ENCODE data around the gene MRGPRX1.
"Not testable (repeated sequence)": the region's sequence is repeated elsewhere in the genome, so short reads cannot be mapped to it uniquely, and the experiment has no call there.

The MRGPRX1 gene

DNA sequence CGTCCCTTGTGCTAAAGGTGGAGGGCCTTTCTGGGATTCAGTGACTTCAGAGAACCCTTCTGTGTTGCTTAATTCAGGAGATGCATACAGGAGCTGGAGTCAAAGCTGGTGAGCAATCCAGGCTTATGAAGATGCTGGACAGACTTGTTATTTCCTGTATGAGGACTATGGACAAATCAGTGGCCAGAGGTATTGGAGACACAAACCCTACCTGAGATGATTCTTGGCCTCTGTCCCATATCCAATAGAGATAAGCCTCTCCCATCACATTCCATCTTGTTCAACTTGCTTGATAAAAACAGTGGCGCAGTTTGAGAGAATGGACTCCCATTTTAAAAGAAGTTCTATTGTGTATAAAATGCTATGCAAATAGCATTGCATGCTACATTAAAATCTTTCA, at the start of gene MRGPRX1:
Gene MRGPRX1 (minus strand): TSS at position 101 of the 400 bp plus-strand sequence. CDS start 4,630 bp downstream, outside the sequence.
- Mint-ChIP-seq H3K9me3 (no peaks in the 10 kb centered on the region), H3K27me3 (ENCODE audit: low read depth) (no peaks in the 10 kb centered on the region)

DNA sequence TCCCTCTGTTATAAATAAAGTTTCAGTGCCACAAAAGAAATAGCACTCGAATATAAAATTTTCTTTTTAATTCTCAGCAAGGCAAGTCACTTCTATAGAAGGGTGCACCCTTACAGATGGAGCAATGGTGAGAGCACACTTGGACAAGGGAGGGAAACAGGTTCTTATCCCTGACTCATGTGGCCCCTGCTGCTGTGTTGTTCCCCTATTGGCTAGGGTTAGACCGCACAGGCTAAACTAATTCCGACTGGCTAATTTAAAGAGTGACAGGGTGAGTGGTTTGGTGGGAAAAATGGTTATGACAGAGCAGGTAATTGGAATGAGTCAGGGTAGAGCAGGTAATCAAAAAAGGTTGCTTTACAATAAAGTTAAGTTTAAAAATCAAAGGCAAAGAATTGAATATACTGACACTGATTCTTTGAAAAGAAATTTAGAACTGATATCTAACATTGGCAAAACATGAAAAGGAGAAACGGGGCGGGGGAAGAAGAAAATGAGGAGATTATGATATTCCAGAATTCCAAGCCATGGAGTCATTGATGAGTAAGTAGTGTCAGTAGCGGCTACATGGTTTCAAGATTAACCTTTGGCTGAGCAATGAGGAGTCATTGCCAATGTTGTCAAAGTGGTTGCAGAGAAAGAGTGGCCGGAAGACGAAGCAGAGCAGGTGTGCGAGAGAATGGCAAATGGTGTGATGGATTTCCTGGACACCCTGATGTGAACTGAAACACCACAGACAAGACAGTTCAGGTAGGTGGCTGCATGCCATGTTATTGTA, 48.4 kb upstream of the MRGPRX1 start:
- no peak for DNase-seq (ENCODE audit: low spot score)
- no peak overlapping the region for H3K4me3 Mint-ChIP-seq
- H3K27ac Mint-ChIP-seq = no peak overlapping the region
- no peaks in the 10 kb centered on the region for H3K4me1 Mint-ChIP-seq (ENCODE audit: low read depth)
- H3K36me3 Mint-ChIP-seq (ENCODE audit: low read depth) = no peaks in the 10 kb centered on the region
- H3K9me3 Mint-ChIP-seq = no peaks in the 10 kb centered on the region
- H3K27me3 Mint-ChIP-seq (ENCODE audit: low read depth) = peaks cover 3% of the 10 kb centered on the region

More for the DNA sequence above, at the start of gene MRGPRX1:
- no peak for DNase-seq (ENCODE audit: low spot score)
- Mint-ChIP-seq H3K4me1 (ENCODE audit: low read depth) (no peaks in the 10 kb centered on the region), H3K36me3 (ENCODE audit: low read depth) (no peaks in the 10 kb centered on the region), H3K27ac (no peak within 1 kb of the TSS), H3K4me3 (no peak within 1 kb of the TSS)

DNA sequence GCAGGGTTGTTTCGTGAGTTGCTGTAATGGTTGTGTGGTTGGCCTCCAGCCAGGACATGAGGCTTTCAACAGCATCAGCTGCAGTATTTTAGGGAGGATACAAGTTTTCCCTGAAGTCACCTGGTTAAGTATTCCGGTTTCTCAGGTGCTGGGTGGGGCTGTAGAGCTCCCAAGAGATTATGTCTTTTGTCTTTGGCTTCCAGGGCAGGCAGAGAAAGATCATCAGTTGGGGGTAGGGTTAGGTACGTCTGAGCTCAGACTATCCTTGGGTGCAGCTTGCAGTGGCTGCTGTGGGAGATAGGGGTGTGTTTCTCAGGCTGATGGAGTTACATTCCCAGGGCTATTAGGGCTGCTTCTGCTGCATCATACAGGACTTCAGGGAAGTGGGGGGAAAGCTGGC, 47.5 kb upstream of the MRGPRX1 start:
- Mint-ChIP-seq H3K4me3 (no peak overlapping the region), H3K27me3 (ENCODE audit: low read depth) (peaks cover 3% of the 10 kb centered on the region), H3K27ac (no peak overlapping the region), H3K9me3 (no peaks in the 10 kb centered on the region), H3K4me1 (ENCODE audit: low read depth) (no peaks in the 10 kb centered on the region), H3K36me3 (ENCODE audit: low read depth) (no peaks in the 10 kb centered on the region)
- DNase-seq (ENCODE audit: low spot score) = no peak

DNA sequence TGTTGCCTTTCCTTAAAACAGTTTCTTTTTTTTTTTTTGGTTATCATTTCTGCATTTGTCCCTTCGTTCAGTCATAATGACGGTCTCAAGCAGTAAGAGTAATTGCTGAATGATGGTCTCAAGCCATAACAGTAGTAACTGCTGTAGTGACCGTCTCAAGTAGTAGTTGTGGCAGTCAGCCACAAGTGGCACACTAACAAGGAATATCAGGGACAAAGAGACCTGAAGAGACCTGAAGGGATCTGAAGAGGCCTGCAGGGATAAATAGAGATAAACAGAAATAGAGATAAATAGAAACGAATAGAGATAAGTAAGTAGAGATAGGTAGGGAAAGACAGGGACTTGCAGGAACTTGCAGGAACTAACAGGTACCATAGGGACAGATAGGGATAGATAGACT, 42.7 kb upstream of the MRGPRX1 start:
- H3K4me3 Mint-ChIP-seq = no peak overlapping the region
- H3K27ac Mint-ChIP-seq = no peak overlapping the region
- DNase-seq (ENCODE audit: low spot score) = no peak
- no peaks in the 10 kb centered on the region for H3K36me3 Mint-ChIP-seq (ENCODE audit: low read depth)
- peaks cover 3% of the 10 kb centered on the region for H3K27me3 Mint-ChIP-seq (ENCODE audit: low read depth)
- H3K9me3 Mint-ChIP-seq = no peaks in the 10 kb centered on the region
- no peaks in the 10 kb centered on the region for H3K4me1 Mint-ChIP-seq (ENCODE audit: low read depth)

DNA sequence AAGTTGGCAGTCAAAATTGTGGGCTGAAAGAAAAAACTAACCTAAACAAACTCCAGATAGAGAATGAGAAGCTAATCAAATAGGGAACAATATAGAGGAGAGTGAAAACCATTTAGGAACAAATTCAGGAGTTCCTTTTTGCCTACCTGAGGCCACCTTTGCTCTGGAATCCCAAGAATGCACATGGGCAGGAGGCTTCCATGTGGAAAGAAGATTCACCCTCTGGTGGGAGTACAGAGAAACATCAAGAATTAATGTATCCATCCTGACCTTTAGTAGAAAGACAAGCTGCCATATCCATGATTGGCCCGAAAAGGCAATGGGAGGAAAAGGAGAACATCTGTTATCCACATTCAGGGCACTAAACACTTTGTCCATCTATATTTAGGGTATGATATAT, 35.0 kb upstream of the MRGPRX1 start:
- H3K36me3 Mint-ChIP-seq (ENCODE audit: low read depth) = no peaks in the 10 kb centered on the region
- no peaks in the 10 kb centered on the region for H3K9me3 Mint-ChIP-seq
- H3K4me3 Mint-ChIP-seq = no peak overlapping the region
- H3K27me3 Mint-ChIP-seq (ENCODE audit: low read depth) = no peaks in the 10 kb centered on the region
- H3K27ac Mint-ChIP-seq = no peak overlapping the region
- H3K4me1 Mint-ChIP-seq (ENCODE audit: low read depth) = no peaks in the 10 kb centered on the region
- DNase-seq (ENCODE audit: low spot score) = no peak

DNA sequence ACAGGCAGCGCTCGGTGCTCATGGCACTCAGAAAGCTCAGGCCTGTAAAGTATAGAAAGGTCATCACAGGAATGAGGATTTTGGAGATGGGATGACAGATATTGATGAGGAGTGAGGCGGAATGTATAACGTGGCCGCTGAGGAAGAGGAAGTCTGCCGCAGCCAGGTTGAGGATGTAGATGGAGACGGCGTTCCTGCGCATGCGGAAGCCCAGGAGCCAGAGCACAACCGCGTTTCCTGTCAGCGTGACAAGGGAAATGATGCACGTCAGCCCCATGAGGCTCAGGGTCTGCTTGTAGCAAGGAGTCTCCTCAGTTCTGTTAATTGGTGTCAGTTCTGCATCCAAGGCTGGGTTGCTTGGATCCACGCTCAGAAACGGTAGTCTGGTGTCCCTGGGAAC, 33.1 kb upstream of the MRGPRX1 start:
- no peak for DNase-seq (ENCODE audit: low spot score)
- Mint-ChIP-seq H3K9me3 (no peaks in the 10 kb centered on the region), H3K36me3 (ENCODE audit: low read depth) (no peaks in the 10 kb centered on the region), H3K27me3 (ENCODE audit: low read depth) (no peaks in the 10 kb centered on the region), H3K27ac (no peak overlapping the region), H3K4me3 (no peak overlapping the region), H3K4me1 (ENCODE audit: low read depth) (no peaks in the 10 kb centered on the region)

DNA sequence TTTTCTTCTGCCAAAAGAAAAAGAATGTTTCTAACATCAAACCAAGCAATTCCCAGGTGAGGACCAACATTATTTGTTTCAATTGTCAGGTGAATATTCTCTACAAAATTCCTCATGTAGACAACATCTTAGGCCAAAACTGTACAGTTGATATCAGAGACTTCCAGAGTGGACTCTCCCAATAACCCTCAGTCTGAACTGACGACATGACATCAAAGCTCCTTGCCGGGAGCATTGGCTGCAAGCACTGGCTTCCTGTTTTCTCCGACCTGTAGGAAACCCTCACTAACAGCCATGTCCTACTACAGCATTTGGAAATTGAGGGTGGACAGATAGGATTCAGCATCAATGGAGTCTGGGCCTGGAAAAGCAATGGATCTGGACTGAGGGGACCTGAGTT, 30.5 kb upstream of the MRGPRX1 start:
- Mint-ChIP-seq H3K36me3 (ENCODE audit: low read depth) (no peaks in the 10 kb centered on the region), H3K4me1 (ENCODE audit: low read depth) (no peaks in the 10 kb centered on the region), H3K9me3 (no peaks in the 10 kb centered on the region), H3K27me3 (ENCODE audit: low read depth) (no peaks in the 10 kb centered on the region), H3K4me3 (no peak overlapping the region), H3K27ac (no peak overlapping the region)
- no peak for DNase-seq (ENCODE audit: low spot score)

DNA sequence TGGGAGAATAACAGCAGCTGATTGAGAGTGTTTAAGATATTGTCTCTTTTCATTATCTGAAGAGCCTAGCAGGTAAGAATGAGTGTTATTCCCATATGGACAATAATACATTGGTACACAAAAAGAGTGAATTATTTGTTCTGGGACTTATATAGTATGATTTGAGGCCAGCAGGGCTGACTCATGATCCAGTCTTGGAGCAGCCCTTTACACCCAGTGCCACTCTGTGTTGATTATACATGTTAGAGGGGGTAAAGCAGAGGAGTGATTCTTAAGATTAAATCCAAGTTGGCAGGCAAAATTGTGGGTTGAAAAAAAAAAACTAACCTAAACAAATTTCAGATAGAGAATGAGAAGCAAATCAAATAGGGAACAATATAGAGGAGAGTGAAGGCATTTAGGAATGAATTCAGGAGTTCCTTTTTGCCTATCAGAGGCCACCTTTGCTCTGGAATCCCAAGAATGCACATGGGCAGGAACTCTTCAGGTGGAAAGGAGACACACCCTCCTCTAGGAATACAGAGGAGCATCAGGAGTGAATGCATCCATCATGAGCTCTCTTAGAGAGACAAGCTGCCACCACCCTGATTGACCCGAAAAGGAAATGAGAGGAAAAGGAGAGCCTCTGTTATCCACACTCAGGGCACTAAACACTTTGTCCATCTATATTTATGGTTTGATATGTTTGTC, 19.2 kb upstream of the MRGPRX1 start:
- Mint-ChIP-seq H3K27me3 (ENCODE audit: low read depth) (no peaks in the 10 kb centered on the region), H3K4me1 (ENCODE audit: low read depth) (no peaks in the 10 kb centered on the region), H3K27ac (no peak overlapping the region), H3K9me3 (no peaks in the 10 kb centered on the region), H3K36me3 (ENCODE audit: low read depth) (no peaks in the 10 kb centered on the region), H3K4me3 (no peak overlapping the region)
- DNase-seq (ENCODE audit: low spot score) = no peak

DNA sequence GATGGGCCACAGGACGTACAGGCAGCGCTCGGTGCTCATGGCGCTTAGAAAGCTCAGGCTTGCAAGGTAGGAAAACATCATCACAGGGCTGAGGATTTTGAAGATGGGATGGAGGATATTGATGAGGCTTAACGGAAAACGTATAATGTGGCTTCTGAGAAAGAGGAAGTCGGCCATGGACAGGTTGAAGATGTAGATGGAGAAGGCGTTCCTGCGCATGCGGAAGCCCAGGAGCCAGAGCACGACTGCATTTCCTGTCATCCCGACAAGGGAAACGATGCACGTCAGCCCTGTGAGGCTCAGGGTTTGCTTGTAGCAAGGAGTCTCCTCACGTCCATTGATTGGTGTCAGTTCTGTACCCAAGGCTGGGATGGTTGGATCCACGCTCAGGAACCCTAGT, 17.4 kb upstream of the MRGPRX1 start:
- no peak for DNase-seq (ENCODE audit: low spot score)
- no peak overlapping the region for H3K27ac Mint-ChIP-seq
- H3K27me3 Mint-ChIP-seq (ENCODE audit: low read depth) = no peaks in the 10 kb centered on the region
- no peak overlapping the region for H3K4me3 Mint-ChIP-seq
- no peaks in the 10 kb centered on the region for H3K4me1 Mint-ChIP-seq (ENCODE audit: low read depth)
- H3K36me3 Mint-ChIP-seq (ENCODE audit: low read depth) = no peaks in the 10 kb centered on the region
- H3K9me3 Mint-ChIP-seq = no peaks in the 10 kb centered on the region

DNA sequence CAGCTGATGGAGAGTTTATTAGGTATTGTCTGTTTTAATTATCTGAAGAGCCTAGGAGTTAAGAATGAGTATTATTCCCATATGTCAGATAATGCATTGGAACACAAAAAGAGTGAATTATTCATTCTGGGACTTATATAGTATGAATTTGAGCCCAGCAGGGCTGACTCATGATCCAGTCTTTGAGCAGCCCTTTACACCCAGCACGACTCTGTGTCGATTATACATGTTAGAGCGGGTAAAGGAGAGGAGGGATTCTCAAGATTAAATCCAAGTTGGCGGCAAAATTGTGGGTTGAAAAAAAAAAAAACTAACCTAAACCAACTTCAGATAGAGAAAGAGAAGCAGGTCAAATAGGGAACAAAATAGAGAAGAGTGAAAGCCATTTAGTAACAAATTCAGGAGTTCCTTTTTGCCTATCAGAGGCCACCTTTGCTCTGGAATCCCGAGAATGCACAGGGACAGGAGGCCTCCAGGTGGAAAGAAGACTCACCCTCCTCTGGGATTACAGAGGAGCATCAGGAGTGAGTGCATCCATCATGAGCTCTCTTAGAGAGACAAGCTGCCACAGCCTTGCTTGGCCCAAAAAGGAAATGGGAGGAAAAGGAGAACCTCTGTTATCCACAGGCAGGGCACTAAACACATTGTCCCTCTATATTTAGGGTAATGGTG, 3.1 kb downstream of the MRGPRX1 start:
- DNase-seq (ENCODE audit: low spot score) = no peak
- Mint-ChIP-seq H3K27ac (no peak overlapping the region), H3K9me3 (no peaks in the 10 kb centered on the region), H3K4me3 (no peak overlapping the region), H3K4me1 (ENCODE audit: low read depth) (no peaks in the 10 kb centered on the region), H3K36me3 (ENCODE audit: low read depth) (no peaks in the 10 kb centered on the region), H3K27me3 (ENCODE audit: low read depth) (peaks cover 9% of the 10 kb centered on the region)

DNA sequence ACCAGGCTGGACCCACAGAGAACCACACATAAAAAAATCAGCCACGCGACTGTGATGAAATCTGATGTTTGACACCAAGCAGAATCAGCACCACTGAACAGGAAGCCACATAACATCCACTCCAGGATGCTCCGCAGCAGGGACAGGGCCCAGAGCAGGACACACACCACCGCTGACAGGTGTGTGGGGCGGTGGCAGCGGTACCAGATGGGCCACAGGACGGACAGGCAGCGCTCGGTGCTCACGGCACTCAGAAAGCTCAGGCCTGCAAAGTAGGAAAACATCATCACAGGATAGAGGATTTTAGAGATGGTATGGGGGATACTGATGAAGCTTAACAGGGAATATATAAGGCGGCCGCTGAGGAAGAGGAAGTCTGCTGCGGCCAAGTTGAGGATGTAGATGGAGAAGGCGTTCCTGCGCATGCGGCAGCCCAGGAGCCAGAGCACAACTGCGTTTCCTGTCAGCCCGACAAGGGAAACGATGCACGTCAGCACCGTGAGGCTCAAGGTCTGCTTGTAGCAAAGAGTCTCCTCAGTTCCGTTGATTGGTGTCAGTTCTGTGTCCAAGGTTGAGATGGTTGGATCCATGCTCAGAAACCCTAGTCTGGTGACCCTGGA, 4.9 kb downstream of the MRGPRX1 start:
- Mint-ChIP-seq H3K9me3 (no peaks in the 10 kb centered on the region), H3K27ac (no peak overlapping the region), H3K4me3 (no peak overlapping the region), H3K36me3 (ENCODE audit: low read depth) (no peaks in the 10 kb centered on the region), H3K27me3 (ENCODE audit: low read depth) (peaks cover 9% of the 10 kb centered on the region), H3K4me1 (ENCODE audit: low read depth) (no peaks in the 10 kb centered on the region)
- no peak for DNase-seq (ENCODE audit: low spot score)

DNA sequence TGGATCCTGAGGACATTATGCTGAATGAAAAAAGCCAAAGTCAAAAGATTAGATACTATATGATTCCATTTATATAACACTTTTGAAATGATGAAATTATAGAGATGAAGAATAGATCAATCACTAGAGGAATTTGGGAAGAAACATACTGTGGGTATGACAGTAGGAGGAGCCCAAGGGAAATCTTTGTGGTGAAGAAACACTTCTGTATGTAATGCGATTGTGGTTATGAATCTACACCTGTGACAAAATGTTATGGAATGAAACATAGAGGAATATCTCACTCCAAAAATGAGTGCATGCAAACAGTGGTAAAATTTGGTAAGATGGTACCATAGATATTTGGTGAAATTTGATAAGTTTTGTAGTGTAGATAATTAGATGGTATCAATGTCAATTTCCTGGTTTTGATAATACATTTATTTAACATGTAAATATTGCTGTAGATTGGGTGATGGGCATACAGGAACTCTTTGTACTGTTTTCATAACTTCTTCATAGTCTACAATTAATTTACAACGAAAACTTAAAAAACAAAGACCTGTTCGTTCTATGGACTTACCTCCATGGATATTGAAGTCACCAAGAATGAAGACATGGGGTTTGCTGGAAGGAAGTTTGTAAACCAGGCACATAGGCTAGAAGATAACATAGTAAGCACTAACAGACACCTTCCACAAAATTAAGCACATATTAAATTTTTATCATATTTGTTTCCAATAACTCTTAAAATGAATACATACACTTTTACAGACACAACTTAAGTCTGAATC, 11.5 kb downstream of the MRGPRX1 start:
- H3K36me3 Mint-ChIP-seq (ENCODE audit: low read depth) = no peaks in the 10 kb centered on the region
- peaks cover 3% of the 10 kb centered on the region for H3K27me3 Mint-ChIP-seq (ENCODE audit: low read depth)
- no peaks in the 10 kb centered on the region for H3K4me1 Mint-ChIP-seq (ENCODE audit: low read depth)
- H3K9me3 Mint-ChIP-seq = no peaks in the 10 kb centered on the region
- no peak overlapping the region for H3K27ac Mint-ChIP-seq
- no peak for DNase-seq (ENCODE audit: low spot score)
- no peak overlapping the region for H3K4me3 Mint-ChIP-seq

DNA sequence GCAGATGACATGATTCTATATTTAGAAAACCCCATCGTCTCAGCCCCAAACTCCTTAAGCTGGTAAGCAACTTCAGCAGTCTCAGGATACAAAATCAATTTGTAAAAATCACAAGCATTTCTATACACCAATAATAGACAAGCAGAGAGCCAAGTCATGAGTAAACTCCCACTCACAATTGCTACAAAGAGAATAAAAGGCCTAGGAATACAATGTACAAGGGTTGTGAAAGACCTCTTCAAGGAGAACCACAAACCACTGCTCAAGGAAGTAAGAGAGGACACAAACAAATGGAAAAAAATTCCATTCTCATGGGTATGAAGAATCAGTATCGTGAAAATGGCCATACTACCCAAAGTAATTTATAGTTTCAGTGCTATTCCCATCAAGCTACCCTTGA, 13.8 kb downstream of the MRGPRX1 start:
- not testable (repeated sequence) for H3K9me3 Mint-ChIP-seq; H3K4me3 Mint-ChIP-seq; H3K4me1 Mint-ChIP-seq (ENCODE audit: low read depth); H3K36me3 Mint-ChIP-seq (ENCODE audit: low read depth); H3K27ac Mint-ChIP-seq; DNase-seq (ENCODE audit: low spot score); H3K27me3 Mint-ChIP-seq (ENCODE audit: low read depth)
